Neural progenitor cell (in vitro differentiated cells): ENCODE results near the gene SMG1.

Experiments
- CTCF ChIP-seq: fragments of 200-600 bp; sonication (generic); IDR thresholded peaks from 2 replicates; pipeline ENCODE4 v1.5.1; 2017; ENCODE audit warnings: antibody characterized with exemption, mild to moderate bottlenecking
- EZH2phosphoT487 ChIP-seq: fragments of 200-600 bp; sonication (generic); IDR thresholded peaks from 2 replicates; pipeline ENCODE4 v1.6.1; 2017; ENCODE audit warnings: antibody characterized with exemption

GRCh38 chr16:18834864-18835263 is 91.3 kb downstream of the SMG1 start:
- TF ChIP-seq CTCF, result no peak
- TF ChIP-seq EZH2phosphoT487, result no peak
